ENCODE results near the gene VAC14. TPM values are rescaled to one million over a fixed set of nuclear protein-coding genes. Genes with fewer than 3 reads are reported as not detected.

Gene VAC14
- total RNA-seq, 4 donors from 2014 or later: 25.7 to 49.5 (median 40.4) TPM

DNA sequence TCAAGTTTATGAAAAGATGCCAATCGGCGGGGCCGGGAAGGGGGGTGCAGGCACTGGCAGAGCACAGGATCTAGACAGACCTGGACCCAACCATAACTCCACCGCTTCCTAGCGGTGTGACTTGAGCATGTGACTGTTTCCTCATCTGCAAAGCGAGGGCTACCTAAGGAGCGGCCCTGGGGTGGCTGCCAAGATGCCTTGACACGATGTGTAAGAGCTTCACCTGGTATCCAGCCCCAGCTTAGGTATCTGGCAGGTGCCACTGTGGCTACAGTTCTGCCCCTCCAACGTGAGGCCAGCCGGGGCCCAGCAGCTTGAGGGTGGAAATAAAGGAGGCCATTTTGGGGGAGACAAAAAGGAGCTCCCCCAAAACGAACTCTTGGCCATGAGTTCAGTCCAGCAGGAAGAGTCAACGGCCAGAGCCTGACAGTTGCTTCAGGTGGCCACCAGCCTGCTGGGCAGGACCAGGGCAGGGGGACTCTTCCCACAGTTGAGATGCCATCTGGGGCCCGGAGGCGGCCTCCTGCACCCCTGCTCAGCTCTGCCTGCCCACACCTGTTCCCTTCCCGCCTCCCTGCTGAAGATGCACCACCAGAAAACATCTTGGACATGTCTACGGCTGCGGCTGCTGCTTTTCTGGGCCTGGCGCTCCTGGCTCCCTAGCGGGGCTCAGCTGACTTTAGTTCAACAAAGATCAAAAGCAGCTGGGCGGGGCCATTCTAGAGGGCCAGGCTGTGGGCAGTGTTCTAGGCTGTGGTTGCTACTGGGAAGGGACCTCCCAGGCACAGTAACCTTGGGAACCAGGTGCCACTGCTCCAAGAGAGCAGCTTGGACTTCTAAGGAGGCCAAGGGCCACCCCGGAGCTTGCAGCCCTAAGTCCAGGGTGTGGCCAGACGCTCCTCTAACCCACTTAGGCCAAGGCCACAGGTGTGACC, 111.7 kb downstream of the VAC14 start:
- WGBS, 2 donors: 84 to 93% methylated on average over 18 to 21 of the region's 22 CpGs
- peak overlapping the region; percentile 81 to 97 (median 91) for H3K27ac ChIP-seq
- TF ChIP-seq, protein P1, sequence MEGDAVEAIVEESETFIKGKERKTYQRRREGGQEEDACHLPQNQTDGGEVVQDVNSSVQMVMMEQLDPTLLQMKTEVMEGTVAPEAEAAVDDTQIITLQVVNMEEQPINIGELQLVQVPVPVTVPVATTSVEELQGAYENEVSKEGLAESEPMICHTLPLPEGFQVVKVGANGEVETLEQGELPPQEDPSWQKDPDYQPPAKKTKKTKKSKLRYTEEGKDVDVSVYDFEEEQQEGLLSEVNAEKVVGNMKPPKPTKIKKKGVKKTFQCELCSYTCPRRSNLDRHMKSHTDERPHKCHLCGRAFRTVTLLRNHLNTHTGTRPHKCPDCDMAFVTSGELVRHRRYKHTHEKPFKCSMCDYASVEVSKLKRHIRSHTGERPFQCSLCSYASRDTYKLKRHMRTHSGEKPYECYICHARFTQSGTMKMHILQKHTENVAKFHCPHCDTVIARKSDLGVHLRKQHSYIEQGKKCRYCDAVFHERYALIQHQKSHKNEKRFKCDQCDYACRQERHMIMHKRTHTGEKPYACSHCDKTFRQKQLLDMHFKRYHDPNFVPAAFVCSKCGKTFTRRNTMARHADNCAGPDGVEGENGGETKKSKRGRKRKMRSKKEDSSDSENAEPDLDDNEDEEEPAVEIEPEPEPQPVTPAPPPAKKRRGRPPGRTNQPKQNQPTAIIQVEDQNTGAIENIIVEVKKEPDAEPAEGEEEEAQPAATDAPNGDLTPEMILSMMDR (IDR thresholded peaks at IDR 0.05): no peak
- TF ChIP-seq POLR2A (IDR thresholded peaks at IDR 0.05) (no peak), EP300 (IDR thresholded peaks at IDR 0.05) (peak in 1 of 2 donors; percentile 10)

DNA sequence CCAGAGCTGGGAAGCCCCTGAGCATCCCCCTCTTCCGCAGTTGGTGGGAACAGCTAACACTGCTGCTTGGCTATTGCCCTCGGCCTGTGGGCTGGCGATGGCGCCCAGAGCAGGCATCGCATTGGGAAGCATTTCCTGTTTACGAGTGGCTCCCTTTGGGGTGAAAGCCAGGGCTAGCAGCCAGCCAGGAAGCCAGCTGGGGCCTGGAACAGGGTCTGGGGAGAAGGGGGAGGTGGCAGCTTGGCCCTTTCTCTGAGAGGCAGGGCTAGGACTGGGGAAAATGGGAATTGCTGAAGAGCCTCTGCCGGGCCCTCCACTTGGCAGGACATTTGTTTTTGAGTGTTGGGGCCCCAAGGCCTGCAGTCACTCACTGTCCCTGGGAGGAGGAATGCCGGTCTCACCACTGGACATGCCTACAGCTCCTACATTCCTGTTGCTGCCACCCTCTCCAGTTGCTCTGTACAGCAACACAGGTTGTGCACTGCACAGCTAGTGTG, 112.7 kb downstream of the VAC14 start:
- H3K27me3 ChIP-seq: no peaks in the 10 kb centered on the region
- peaks cover 9 to 91% (median 82%) of the 10 kb centered on the region in 4 donors for H3K4me1 ChIP-seq
- TF ChIP-seq, protein P1 (IDR thresholded peaks at IDR 0.05): no peak
- peak; percentile 14 to 85 for TF ChIP-seq EP300 (IDR thresholded peaks at IDR 0.05)
- no peak for TF ChIP-seq POLR2A (IDR thresholded peaks at IDR 0.05)
- peak in 1 of 2 donors; percentile 43 for DNase-seq (ENCODE audit: low spot score in 2 of 2)
- H3K36me3 ChIP-seq: no peaks in the 10 kb centered on the region
- no peaks in the 10 kb centered on the region for H3K9me3 ChIP-seq
- no peak overlapping the region for H3K4me3 ChIP-seq
- H3K27ac ChIP-seq: peak overlapping the region; percentile 81 to 97 (median 91)
- WGBS, 2 donors: 27 to 39% methylated on average over 8 of the region's 8 CpGs

More for the DNA sequence above, 111.7 kb downstream of the VAC14 start:
- H3K4me3 ChIP-seq: no peak overlapping the region
- H3K27me3 ChIP-seq: no peaks in the 10 kb centered on the region
- no peaks in the 10 kb centered on the region for H3K9me3 ChIP-seq
- no peak for DNase-seq (ENCODE audit: low spot score in 2 of 2)
- peaks cover 0 to 3% (median 0%) of the 10 kb centered on the region in 3 donors for H3K36me3 ChIP-seq
- H3K4me1 ChIP-seq: peaks cover 9 to 91% (median 85%) of the 10 kb centered on the region in 4 donors

DNA sequence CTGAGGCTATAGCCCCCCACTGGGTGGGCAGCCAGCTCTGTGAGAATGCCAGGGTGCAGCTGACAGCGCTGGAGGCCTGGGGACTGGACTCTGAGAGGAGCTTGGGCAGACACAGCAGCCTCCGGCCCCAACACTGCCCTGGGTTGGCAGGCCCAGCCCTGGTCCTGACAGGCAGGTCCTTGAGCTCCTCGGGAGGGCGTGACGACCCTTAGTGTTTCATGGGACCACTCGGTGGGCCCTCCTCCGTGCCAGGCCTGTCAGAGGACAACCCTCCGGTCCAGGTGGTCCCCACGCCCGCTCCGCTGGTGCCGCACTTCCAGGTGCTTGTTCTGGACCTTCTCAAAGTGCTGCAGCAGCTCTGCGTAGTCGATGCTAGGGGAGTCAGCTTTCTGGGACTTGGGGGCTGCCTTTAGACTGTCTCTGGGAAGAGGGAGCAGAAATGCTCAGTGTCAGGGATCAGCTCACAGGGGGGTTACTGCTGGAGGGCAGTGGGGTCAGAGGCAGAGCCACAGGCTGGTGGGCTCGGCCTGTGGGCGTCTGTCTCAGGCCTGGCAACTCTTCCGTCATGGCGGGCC, 113.2 kb downstream of the VAC14 start:
- peaks cover 6 to 91% (median 81%) of the 10 kb centered on the region in 4 donors for H3K4me1 ChIP-seq
- no peaks in the 10 kb centered on the region for H3K9me3 ChIP-seq

DNA sequence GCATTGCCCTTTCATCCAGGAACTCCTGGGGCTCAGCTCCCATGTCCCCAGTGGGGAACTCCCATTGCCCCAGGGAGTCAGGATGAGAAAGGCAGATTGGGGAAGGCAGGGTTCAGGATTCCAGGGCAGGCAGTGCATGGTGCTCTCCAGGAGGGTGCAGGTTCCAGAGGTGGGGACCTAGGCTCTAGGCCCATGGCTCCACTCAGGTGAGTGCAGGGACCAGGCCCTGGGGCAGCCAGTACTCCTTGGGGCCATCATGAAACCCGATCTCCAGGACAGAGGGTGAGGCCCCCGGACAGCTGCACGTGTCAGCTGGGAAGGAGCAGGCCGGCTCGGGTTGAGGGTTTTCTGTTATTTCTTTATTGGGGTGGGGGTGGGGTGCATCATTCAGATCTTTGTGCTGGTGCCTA, 113.9 kb downstream of the VAC14 start:
- Histone ChIP-seq H3K4me1 (peaks cover 5 to 91% (median 81%) of the 10 kb centered on the region in 4 donors), H3K27me3 (no peaks in the 10 kb centered on the region), H3K27ac (peak overlapping the region; percentile 81 to 97 (median 91)), H3K36me3 (no peaks in the 10 kb centered on the region), H3K4me3 (no peak overlapping the region), H3K9me3 (no peaks in the 10 kb centered on the region)
- TF ChIP-seq, protein P1 (IDR thresholded peaks at IDR 0.05): no peak
- TF ChIP-seq POLR2A (IDR thresholded peaks at IDR 0.05) (no peak), EP300 (IDR thresholded peaks at IDR 0.05) (no peak)
- WGBS, 2 donors: 26 to 41% methylated on average over 5 of the region's 5 CpGs
- no peak for DNase-seq (ENCODE audit: low spot score in 2 of 2)

More for the DNA sequence above, 113.2 kb downstream of the VAC14 start:
- H3K4me3 ChIP-seq: no peak overlapping the region
- no peaks in the 10 kb centered on the region for H3K36me3 ChIP-seq
- no peaks in the 10 kb centered on the region for H3K27me3 ChIP-seq
- 81 to 84% methylated on average over 12 to 14 of the region's 18 CpGs for WGBS, 2 donors
- H3K27ac ChIP-seq: peak overlapping the region; percentile 81 to 97 (median 91)
- TF ChIP-seq EP300 (IDR thresholded peaks at IDR 0.05) (no peak), POLR2A (IDR thresholded peaks at IDR 0.05) (no peak)
- TF ChIP-seq, protein P1 (IDR thresholded peaks at IDR 0.05): no peak
- no peak for DNase-seq (ENCODE audit: low spot score in 2 of 2)
